ENCODE measurements around the gene NUDCD3. TPM values are rescaled to one million over a fixed set of nuclear protein-coding genes. Genes with fewer than 3 reads are reported as not detected.
A peak's percentile ranks its signal among the peaks of the same experiment; 100 is the strongest.

Gene NUDCD3
- total and polyA plus RNA-seq, 2 of the 8 experiments (the other 6 are each of a cell fraction or from before 2014, with no cell fraction given), result 35.2 to 93.7 TPM

- no peaks in the 10 kb centered on the region for H3K79me2 ChIP-seq (ENCODE audit: control insufficient read depth in 1 of 2, insufficient read depth in 2 of 2, low read length in 2 of 2)
- no peak overlapping the region for H4K5ac ChIP-seq (ENCODE audit: insufficient read length, low read depth, low read length)
- no peak overlapping the region for H2BK5ac ChIP-seq (ENCODE audit: low read depth, low read length)
- no peak overlapping the region for H3K4me2 ChIP-seq (ENCODE audit: insufficient read depth in 1 of 2, low read depth in 2 of 2, low read length in 2 of 2)
- H3K36me3 ChIP-seq (ENCODE audit: control insufficient read depth in 2 of 4, insufficient read depth in 4 of 4, low read length in 3 of 4), result no peaks in the 10 kb centered on the region
- no peak overlapping the region for H2BK12ac ChIP-seq (ENCODE audit: low read depth, low read length)
- no peak overlapping the region for H4K91ac ChIP-seq (replicated peaks; ENCODE audit: insufficient read length, low read length)
- 0 out of 7 replicates have a peak, but pooled peaks cover 0 to 3% (median 0%) of the 10 kb centered on the region in 4 experiments for H3K4me1 ChIP-seq (replicated peaks in 1 of 4; ENCODE audit: control insufficient read depth in 3 of 4, insufficient read depth in 4 of 4, low read length in 3 of 4)
- H4K20me1 ChIP-seq (replicated peaks in 1 of 2; ENCODE audit: control insufficient read depth in 1 of 2, insufficient read depth in 2 of 2, low read length in 2 of 2), result no peaks in the 10 kb centered on the region
- H2BK15ac ChIP-seq (ENCODE audit: low read length), result no peak overlapping the region
- no peak overlapping the region for H2BK120ac ChIP-seq (replicated peaks; ENCODE audit: low read depth, low read length)
- no peaks in the 10 kb centered on the region for H3K27me3 ChIP-seq (replicated peaks in 1 of 4; ENCODE audit: control insufficient read depth in 3 of 4, extremely low read depth in 1 of 4, insufficient read depth in 3 of 4, low read length in 3 of 4)
- no peak overlapping the region for H3K27ac ChIP-seq (ENCODE audit: low read depth, low read length)
- no peak overlapping the region for H3K14ac ChIP-seq (ENCODE audit: insufficient read length)
- FAIRE-seq, result peak; percentile 63
- H3K79me1 ChIP-seq (ENCODE audit: low read depth, low read length), result no peaks in the 10 kb centered on the region
- no peak overlapping the region for H3K18ac ChIP-seq (ENCODE audit: extremely low read depth, low read length)
- H3K4me3 ChIP-seq (ENCODE audit: extremely low read depth in 1 of 4, insufficient read depth in 2 of 4, low read depth in 3 of 4, low read length in 4 of 4), result no peak overlapping the region
- H2BK20ac ChIP-seq (ENCODE audit: low read length), result no peak overlapping the region
- H3K23me2 ChIP-seq (ENCODE audit: low read depth, low read length), result no peaks in the 10 kb centered on the region
- no peak overlapping the region for H2AFZ ChIP-seq (ENCODE audit: low read length)
- ChIA-PET POLR2A (ENCODE audit: partially characterized antibody) (interaction anchor here (1.0 to 1.2 kb wide), 2 partner anchors 214 to 225 kb away, joined by 3 read pairs; partner anchors contain the start of gene DDX56), CTCF (ENCODE audit: partially characterized antibody) (interaction anchor here (0.5 to 4.0 kb wide), 48 partner anchors 9 to 225 kb away, joined by 3 to 39 read pairs (median 4); partner anchors contain the start of gene DDX56)
- no peak overlapping the region for H4K8ac ChIP-seq (ENCODE audit: extremely low read depth, insufficient read depth, low read length)
- H3K9me3 ChIP-seq (ENCODE audit: insufficient read depth in 2 of 2, low read depth in 1 of 2, low read length in 1 of 2), result peaks cover under 1 to 5% of the 10 kb centered on the region in 2 experiments; a peak in 2 of 4 replicates
- DNase-seq (ENCODE audit: low read depth in 1 of 2, low spot score in 2 of 2), result peak in 1 of 2 experiments; percentile 63
- H3K9ac ChIP-seq (replicated peaks in 1 of 4; ENCODE audit: extremely low read depth in 1 of 4, low read depth in 3 of 4, low read length in 3 of 4), result no peak overlapping the region
- no peak overlapping the region for H2AK5ac ChIP-seq (ENCODE audit: low read depth, low read length)
- 86% methylated on average over 2 of the region's 2 CpGs; no CpG with 5 or more reads in 1 of the 2 experiments for WGBS, 2 experiments (ENCODE audit: extremely low coverage in 1 of 2, insufficient coverage in 1 of 2, insufficient read length in 1 of 2, insufficient replicate concordance in 2 of 2, low coverage in 1 of 2, low lambda C conversion rate in 2 of 2, missing lambda C conversion rate in 1 of 2)
- H3K4ac ChIP-seq (replicated peaks; ENCODE audit: insufficient read length, low read depth, low read length), result no peak overlapping the region
- H3K56ac ChIP-seq (replicated peaks; ENCODE audit: insufficient read length, low read depth, low read length), result no peak overlapping the region
- H3K23ac ChIP-seq (ENCODE audit: insufficient read length), result no peak overlapping the region
- TF ChIP-seq CTCF (IDR thresholded peaks at IDR 0.05; ENCODE audit: control extremely low read depth in 1 of 3, insufficient read depth in 1 of 3, low read depth in 1 of 3, low read length in 3 of 3), result peak; percentile 70 to 89 (median 78)
- no peak for TF ChIP-seq CBX5 (IDR thresholded peaks at IDR 0.05; ENCODE audit: low read depth, low read length)
- TF ChIP-seq ATF2 (IDR thresholded peaks at IDR 0.05; ENCODE audit: low read length), result no peak
- TF ChIP-seq RAD21 (IDR thresholded peaks at IDR 0.05 in 1 of 2, conservative IDR thresholded peaks at IDR 0.05 in 1 of 2; ENCODE audit: low read depth in 2 of 2, low read length in 2 of 2), result peak; percentile 75 to 78
- TF ChIP-seq HDAC6 (IDR thresholded peaks at IDR 0.05; ENCODE audit: low read depth, low read length), result no peak
- TF ChIP-seq TCF12 (IDR thresholded peaks at IDR 0.05; ENCODE audit: low read depth, low read length), result no peak
- no peak for TF ChIP-seq MAX (IDR thresholded peaks at IDR 0.05)
- 0 out of 2 replicates have a peak, but pooled peaks have one; percentile 28 for TF ChIP-seq CREB1 (IDR thresholded peaks at IDR 0.05)
Measured at GRCh38 chr7:44348300-44348699, 142.2 kb downstream of the NUDCD3 start.

Data from H1 (cell line).